GM19238 (cell line): Measurements from ENCODE around the gene MS4A18.
A peak's percentile ranks its signal among the peaks of the same experiment; 100 is the strongest.

Source experiments
- DNase-seq: peaks from one replicate; pipeline ENCODE4 v3.0.0; 2011; ENCODE audit warnings: low spot score; ENCODE audit not compliant: insufficient read length

MS4A18 gene

DNA sequence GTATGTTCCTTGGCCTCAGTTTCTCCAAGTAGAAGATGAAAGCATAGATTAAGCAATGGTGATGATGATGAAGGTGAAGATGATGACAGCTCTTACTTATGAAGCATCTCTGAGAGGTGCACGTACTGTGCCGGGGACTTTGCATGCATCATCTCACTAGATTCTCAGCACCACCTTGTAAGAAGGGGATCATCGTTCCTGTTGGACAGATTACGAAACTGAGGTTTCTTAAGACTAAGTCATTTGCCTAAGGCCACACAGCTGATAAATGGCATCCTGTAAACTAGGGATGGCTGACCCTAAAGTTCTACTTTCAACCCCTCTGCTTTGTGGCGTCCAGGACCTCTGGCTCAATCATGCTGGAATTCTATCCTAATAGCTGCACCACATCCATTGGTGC lies 40.8 kb downstream of the MS4A18 start:
- no peak for DNase-seq

- no peak for DNase-seq
These were observed 42.0 kb downstream of the MS4A18 start for GRCh38 chr11:60766547-60766946.

DNA sequence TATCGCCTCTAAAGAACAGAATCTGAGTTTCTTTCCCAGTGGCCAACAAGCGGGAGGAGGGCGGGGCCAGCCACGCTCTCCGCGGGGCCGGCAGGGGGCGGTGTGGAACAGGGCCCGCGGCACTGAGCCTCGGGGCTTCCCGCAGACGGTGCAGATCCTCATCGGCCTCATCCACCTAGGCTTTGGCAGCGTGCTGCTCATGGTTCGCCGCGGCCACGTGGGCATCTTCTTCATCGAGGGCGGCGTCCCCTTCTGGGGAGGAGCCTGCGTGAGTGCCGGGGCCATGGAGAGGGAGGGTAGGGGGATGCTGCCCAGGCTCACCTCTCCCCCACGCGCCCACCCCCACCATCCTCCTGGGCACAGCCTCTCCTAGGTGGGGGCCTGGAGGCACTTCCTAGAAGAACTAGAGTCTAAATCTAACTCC lies 42.9 kb downstream of the MS4A18 start:
- no peak for DNase-seq

DNA sequence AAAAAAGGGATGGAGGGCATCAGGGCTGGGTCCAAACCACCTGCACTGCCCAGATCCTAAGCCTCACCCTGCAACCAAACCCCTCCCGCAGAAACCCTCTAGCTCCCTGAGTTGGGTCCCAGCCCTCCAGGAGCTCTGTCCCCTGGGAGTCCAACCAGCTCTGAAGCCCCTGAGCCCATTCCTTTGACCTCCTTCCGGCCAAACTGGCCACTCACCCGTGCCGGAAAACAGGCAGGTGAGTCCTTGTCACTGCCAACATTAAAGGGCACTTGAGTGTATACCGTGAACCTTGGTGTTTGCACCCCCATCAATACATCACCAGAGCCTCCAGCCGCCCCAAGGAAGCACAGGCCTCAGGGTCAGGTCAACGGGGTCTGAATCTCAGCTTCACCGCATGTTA lies 43.7 kb downstream of the MS4A18 start:
- no peak for DNase-seq

DNA sequence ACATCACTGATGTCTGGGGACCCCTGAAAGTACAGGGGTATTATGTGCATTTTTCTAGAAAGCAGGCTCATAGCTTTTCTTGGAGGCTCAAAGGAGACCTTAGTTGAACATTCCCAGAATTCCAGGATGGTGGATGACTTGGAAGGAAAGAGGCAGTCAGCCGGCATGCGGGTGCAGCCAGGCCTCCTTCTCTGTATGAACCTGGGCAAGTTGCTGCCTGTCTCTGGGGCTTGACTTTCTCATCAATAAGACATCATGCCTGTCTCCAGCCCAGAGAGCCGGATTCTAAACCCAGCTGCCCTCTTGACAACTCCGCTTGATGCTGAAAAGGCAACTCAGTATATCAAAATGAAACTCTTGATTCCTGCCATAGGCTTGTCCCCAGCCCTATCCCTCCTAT lies 44.8 kb downstream of the MS4A18 start:
- DNase-seq = no peak

- DNase-seq = no peak
These were observed 45.3 kb downstream of the MS4A18 start for GRCh38 chr11:60769811-60770210.

DNA sequence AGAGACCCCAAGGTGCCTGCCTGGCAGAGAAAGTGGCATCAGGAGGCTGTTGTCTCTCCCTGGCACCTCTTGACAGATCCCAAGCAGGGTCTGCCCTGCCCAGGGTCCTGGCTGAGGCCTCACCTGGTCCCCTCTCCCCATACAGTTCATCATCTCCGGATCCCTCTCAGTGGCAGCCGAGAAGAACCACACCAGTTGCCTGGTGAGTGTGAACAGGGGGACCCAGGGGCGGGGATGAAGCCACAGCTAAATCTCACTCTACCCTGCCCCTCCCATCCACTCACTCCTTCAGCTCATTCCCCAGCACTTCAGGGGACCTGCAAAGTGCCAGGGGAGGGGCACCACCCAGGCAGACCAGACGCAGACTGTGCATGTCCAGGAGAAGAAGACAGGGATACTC lies 46.6 kb downstream of the MS4A18 start:
- no peak for DNase-seq

- DNase-seq = no peak
These were observed 47.5 kb downstream of the MS4A18 start for GRCh38 chr11:60771879-60772525.

- DNase-seq = no peak
These were observed 48.1 kb downstream of the MS4A18 start for GRCh38 chr11:60772666-60773065.

DNA sequence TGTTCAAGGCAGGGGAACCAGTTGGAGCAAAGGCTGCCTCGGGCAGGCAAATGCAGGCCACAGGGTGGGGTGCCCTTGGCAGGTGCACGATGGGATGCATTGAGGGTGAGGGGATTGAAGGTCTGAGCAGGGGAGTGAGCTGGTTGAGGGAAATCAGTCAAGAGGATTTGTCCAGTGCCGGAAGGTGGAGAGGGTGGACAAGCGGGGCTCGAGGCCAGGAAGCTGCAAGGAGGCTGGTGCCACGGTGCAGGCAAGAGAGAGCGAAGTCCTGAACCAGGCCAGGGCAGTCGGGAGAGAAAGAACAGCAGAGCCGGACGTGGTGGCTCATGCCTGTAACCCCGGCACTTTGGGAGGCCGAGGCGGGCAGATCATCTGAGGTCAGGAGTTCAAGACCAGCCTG lies 50.2 kb downstream of the MS4A18 start:
- DNase-seq = no peak

- DNase-seq = peak; percentile 84
These were observed 51.0 kb downstream of the MS4A18 start for GRCh38 chr11:60775420-60775961.

GRCh38 chr11:60776167-60776566 lies 51.6 kb downstream of the MS4A18 start:
- DNase-seq = no peak

DNA sequence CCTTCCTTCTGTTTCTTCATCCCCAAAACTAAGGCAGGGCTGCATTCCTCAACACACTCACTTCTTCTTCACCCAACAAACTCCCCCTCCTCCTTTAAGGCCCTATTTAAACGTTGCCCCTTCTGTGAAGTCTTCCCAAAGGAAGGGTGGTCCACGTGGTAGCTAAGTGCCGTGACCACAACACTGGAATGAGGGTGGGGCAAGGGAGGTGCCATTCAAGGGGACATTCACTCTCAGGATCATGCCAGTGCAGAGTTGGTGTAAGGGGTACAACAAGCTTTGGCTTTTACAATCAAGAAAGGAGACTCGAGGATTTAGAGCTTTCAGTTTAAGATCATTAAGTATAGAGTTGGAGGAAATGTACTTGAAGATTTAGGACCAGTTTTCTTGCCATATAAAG lies 52.6 kb downstream of the MS4A18 start:
- DNase-seq = no peak

DNA sequence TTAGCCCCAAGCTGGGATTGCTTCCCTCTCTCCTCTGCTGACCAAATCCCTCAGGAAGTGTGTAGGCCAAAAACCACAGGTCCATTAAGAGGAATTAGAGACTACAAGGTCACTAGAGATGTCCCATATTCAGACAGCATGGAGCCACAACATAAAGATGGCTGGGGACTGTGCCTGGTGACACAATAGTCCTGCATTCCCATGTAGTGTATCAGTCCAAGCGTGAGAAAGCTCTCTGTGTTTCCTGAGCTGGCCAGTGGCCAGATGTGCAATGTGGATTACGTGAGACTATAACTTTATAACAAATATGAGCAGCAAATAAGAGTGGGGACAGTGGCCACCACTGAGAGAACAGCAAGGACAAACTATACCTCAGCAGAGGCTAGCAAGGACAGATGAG lies 53.1 kb downstream of the MS4A18 start:
- DNase-seq = no peak

GRCh38 chr11:60780065-60780464 lies 55.5 kb downstream of the MS4A18 start:
- DNase-seq = no peak

- no peak for DNase-seq
These were observed 56.3 kb downstream of the MS4A18 start for GRCh38 chr11:60780774-60781173.

GRCh38 chr11:60781286-60781980 lies 56.9 kb downstream of the MS4A18 start:
- no peak for DNase-seq

DNA sequence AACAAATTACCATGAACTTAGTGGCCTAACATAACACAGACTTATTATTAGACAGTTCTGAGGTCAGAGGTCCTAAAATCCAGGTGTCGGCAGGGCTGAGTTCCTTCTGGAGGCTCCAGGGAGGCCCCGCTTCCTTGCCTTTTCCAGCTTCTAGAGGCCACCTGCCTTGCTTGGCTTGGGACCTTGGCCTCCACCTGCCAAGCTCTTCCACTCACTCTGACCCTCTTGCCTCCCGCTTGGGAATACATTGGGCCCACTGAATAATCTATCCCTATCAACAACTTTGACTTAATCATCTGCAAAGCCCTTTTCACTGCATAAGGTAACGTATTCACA lies 57.4 kb downstream of the MS4A18 start:
- no peak for DNase-seq

GRCh38 chr11:60782393-60783140 lies 58.0 kb downstream of the MS4A18 start:
- no peak for DNase-seq

GRCh38 chr11:60783141-60783484 lies 58.6 kb downstream of the MS4A18 start:
- DNase-seq = no peak

- no peak for DNase-seq
These were observed 59.4 kb downstream of the MS4A18 start for GRCh38 chr11:60783911-60784310.

GRCh38 chr11:60785136-60785535 lies 60.6 kb downstream of the MS4A18 start, which contains the start of gene MS4A10:
Gene MS4A10, plus strand, starts transcription at chr11:60785333. Its CDS starts 5,003 bp downstream, at chr11:60790336.
- no peak for DNase-seq
